Activated T-helper 1 cell treated with Interleukin-2 at 50 U/mL for 16 hours (primary cell): ENCODE data around the gene ZNF608.

Experiments
- DNase-seq: peaks from one replicate; pipeline ENCODE4 v3.0.0-alpha.2; 2020; ENCODE audit warnings: low read depth

Gene ZNF608

DNA sequence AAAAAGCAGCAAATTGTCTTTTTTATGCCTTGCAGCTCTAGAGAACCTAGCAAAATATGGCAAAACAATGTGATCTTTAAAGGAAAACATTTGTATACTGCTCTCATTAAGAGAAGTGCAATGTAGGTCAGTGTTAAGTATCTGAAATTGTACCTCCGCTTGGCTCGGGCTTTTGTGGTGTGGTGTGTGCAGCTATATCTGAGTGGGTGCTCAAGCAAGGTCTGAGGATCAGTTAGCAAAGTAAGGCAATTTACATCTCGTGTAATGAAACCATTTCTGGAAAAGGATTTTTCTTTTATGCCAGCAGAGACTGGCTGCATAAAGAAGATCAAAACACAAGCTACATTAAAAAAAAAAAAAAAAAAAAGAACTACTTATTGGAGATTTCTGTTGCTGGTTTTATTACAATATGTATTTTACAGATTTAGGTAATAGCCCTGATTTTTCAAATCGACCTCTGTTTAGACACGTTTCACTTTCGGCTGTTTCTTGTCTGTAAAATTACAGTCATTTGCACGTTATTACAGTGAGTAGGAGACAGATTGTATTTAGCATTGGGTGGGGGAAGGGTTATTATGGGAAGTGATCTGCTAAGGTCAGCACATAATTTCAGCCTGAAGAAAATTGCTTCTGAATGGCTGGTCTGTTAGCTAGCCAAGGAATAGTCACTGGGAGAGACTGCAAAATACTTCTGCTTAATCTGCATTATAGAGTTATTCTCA, 7.9 kb upstream of the ZNF608 start:
- no peak for DNase-seq

- no peak for DNase-seq
These were observed 6.6 kb upstream of the ZNF608 start for GRCh38 chr5:124752854-124753720.

- no peak for DNase-seq
These were observed 4.6 kb upstream of the ZNF608 start for GRCh38 chr5:124751031-124751430.

DNA sequence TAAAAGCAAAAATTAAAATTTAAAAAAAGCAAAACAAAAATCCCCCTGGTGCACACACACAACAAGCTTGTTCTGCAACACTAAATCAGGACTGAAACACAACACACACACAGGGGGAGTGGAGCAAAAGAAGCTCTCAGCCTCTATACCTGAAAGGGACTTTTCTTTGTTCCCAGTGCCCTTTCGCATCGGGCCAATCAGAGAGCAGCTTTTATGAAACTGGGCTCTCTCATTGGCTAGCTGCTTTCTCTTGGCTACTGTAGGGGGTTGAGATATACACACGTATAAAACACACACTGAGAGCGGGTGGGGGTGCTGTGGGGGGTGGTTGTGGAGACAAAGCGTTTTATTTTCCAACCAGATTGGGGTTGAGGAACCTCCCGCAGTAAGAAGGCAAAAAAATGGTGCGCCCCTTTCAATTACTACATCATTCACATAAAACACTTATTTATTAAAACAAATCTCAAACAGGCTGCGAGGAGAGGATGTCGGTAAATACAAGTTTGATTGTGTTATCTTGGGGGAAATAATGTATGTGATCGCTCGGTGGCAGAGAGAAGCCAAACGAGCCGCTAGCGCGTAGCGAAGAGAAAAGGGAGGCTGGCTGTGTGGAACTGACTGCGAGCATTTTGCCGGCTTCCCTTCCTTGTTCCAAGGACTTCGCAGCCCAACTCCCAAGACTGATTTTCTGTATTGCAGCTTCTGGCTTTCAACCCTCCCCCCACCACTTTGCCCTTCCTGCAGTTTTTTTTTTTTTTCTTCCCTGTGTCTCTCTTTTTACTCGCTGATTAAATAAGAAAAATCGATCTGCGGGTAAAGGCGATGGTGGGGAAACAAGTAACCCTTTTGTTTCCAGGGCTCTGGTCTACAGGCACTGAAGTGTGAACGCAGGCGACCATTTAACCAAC, 2.5 kb upstream of the ZNF608 start:
- DNase-seq = no peak

DNA sequence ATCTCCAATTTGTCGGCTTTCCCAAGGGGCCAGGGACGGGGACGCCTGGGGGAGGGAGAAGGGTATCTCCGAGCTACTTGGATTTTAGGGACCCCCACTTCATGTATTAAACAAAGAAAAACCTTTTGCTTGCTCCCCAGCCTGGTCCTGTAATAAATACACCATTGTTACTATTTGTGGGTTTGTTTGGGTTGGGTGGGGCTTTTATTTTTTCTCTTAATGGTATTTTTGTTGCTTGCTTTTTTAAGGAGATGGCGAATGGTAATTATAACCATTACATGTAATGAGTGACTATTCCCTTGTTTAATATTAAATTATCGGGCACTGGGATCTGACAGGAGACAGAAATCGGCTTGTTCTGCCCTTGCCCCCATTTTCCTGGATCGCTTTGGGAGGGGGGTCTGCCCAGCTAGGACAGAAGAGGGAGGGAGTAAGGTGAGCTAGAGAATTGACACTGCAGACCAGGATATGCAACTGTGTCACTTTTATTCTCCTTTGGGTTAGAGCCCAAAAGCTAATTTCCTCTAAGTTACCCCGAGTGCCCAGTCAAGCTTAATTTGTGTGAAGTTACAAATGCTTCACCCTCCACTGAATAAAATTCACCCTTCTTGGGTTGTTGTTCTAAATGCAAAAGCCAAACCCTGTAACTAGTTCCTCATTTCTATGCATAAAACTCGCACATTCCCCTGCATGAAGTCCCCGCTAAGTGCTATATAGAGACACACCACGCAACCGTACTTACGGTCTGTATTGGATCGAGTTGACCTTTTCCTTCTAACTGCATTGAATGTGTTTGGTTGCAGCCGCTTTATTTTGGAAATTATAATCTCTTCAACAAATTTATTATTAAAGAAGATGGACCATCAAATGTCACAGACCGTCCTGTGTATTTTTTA, 1.6 kb upstream of the ZNF608 start:
- DNase-seq = no peak

DNA sequence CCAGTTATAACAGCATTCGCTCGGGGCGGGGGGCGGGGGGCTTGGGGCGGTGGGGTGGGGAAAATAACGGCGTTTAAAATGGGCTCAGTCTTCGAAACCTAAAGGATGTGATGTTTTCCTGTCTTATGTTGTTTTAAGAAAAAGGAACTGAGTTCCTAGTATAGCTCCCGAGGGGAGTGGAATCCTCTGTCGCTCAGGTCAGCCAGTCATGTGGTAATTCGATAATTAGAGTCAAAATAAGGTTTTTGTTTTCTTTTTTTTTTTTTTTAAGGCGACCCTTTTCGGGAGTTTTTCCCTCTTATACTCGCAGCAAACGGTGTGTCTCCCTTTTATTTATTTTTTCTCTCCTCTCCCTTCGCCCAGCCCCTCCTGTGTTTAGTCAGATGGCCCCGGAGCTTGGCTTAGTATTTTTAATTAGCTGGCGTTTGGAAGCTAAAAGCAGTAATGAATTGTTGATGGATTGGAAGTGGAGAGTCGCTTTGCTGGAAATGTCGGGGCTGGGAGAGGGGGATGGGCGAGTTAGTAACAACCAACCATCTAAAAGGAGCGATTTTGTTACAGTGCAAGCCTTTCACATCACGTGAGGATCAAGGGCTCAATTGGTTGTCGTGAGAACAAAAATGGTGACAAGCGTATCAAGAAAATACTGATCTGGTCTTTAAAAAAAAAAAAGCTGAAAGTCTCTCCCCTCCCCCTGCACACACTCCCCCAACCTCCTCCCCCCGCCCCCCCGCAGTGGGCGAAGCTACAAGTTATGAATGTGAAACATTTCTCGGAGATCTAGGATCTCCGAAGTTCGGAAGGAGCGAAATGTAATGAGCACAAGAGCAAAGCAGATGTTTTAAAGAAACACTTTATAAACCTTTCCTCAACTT, 714 bp upstream of the ZNF608 start:
- no peak for DNase-seq

DNA sequence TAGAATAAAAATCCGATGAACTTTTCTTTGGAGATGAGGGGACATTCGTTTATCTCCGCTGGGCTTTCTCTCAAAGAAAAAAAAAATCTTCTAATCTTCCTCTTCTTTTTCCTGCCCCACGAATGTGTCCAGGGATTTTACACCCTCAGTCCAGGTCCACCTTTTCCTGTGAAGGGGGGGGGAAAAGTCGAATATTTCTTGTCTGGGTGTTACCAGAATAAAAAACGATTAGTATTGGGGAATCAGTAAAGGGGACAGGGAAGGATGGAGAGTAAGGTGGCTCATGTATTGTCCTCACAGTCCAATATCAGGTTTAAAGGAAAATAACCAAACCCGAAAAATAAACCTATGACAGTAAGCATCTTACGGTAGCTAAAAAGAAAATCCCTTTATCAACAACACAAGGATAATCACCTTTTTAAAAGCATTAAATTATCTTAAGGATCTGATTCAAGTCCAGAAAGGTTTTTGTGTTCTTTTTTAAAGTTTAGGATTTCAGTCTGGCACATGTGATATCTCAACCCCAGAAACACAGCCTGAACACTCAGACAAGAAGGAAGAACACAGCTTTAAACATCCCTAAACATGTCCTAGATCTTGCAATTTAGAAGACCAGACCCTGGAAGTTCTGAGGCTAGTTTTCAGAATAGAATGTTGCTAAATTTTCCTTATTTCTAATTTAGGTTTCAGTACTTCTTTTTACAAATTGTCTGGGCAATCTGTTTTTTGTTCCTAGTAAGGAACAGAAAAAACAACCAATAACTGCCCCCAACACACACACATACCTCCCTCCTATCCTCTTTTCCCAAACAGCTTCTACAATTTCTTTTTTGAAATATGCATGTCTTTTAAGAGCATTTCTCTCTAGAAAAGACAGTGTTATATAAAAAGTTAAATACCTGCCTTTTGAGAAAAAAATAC, 1.2 kb downstream of the ZNF608 start:
- no peak for DNase-seq

GRCh38 chr5:124744170-124744971, 2.1 kb downstream of the ZNF608 start:
- no peak for DNase-seq

GRCh38 chr5:124743602-124744169, 2.8 kb downstream of the ZNF608 start:
- no peak for DNase-seq

DNA sequence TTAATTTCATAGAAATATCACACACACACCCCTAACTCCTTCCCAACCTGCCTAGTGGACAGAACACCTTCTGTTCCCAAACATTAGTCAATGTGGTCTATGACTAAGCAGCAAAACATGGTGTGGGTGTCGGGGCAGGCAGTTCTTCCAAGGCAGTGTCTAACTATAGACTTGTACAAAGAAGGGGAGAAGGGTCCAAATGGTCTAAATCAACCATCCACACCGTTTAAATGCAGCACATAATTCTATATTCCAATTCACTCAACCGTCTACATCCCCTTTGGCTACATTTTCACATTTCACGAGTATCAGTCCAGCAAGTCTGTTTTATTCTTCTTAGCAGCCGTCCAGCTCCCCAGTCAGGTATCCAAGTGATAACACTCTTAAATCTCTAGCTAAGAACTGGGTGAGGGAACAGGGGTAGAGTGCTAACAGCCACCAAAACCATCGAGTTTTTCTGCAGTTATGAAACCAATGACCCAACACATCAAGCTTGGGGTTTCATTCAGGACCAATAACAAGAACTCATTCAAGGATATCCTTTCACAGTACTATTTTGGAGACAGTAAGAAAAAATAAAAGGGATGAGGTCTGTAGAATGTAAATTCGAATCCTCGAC, 3.3 kb downstream of the ZNF608 start:
- DNase-seq = no peak

DNA sequence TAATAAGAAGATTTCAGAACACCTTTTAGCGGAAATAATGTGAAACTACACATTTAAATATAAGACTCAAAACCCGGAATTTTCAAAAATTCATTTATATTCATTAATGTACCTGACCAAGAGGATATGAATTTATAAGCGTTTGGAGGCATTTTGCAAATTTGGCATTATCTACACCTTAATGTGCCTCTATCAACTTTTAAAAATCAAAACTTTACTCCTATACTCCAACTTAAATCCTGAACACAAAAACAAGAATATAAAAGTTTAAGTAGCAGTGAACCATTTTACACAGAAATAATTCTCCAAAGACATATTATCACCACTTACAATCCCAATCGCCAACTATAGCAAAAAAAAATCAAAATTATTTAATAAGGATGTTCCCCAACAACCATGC, 3.9 kb downstream of the ZNF608 start:
- DNase-seq = no peak

GRCh38 chr5:124741711-124742496, 4.5 kb downstream of the ZNF608 start:
- no peak for DNase-seq

GRCh38 chr5:124740991-124741583, 5.4 kb downstream of the ZNF608 start:
- no peak for DNase-seq

DNA sequence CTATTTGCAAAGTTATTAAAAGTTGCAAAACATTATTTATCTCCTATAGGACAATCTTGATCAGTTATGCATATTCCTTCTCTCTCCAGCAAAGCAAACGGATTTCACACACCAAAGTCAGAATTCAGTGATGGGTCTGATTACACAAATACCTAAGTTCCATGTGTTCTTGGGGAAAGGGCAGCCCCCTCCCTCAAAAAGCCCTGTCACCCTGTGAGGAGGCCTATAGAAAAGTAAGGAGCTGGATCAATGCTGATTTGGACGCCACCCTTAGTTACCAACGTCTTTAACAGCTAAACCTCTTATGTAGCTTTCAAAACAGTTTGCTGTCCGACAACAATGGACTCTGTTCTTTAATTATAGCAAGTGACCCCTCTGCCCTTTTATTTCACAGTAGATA, 6.4 kb downstream of the ZNF608 start:
- DNase-seq = no peak

- no peak for DNase-seq
These were observed 6.8 kb downstream of the ZNF608 start for GRCh38 chr5:124739634-124740025.
